NCI-H345 (cell line): ENCODE results near the gene PPP2R2B.

ENCODE experiments used
- DNase-seq: peaks from one replicate; lab custom pipeline; 2025; lab: John Stamatoyannopoulos, UW

PPP2R2B gene

DNA sequence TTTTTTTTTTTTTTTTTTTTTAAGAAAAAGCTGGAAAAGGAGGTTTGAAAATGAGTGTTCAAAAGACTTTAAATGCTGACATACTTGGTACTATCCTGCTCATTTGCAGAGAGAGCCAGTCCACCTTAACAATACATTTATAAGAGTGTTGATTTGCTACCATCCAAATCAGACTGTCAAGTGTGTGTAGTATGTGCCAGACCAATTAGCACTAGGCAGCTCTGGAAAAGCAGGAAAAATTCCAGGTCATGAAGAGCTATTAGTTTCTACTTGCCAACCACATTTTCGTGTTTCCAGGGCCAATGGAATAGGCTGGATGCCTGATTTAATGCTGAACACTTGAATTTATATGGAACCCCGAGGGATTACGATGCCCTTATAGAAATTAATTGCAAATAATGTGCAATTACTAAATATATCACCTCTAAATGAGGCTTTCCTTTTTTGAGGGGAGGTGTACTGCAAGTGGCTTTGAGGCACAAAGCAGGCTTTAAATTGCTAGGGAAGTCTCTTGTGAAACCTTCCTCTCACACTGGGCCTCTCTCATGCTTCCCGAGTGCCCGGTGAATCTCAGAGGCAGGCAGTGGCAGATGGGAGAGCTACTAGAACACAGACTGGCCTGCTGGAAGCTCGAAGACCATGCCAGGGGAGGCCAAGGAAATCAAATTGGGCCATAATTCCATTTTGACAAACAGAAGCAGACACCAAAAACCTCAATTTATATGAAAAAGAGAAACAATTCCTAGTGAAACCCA, 178.7 kb downstream of the PPP2R2B start:
- no peak for DNase-seq

DNA sequence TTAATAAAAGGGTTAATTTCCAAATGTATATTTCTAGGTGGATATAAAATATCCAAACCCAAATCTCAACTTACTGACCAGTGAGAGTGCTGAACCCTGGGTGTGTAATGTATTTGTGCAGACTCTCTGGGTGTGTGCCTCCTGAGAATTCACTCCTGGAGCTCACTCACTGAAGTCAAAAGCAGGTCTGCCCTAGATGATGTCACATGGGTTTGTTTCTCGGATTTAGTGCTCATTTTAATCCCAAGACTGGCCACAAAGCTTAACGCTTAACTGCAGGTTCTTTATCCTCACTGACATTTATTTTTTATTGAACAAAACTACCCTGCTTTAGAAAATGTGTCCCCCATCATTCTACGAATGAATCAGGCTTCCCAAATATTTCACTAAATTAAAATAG, 179.4 kb downstream of the PPP2R2B start:
- no peak for DNase-seq

DNA sequence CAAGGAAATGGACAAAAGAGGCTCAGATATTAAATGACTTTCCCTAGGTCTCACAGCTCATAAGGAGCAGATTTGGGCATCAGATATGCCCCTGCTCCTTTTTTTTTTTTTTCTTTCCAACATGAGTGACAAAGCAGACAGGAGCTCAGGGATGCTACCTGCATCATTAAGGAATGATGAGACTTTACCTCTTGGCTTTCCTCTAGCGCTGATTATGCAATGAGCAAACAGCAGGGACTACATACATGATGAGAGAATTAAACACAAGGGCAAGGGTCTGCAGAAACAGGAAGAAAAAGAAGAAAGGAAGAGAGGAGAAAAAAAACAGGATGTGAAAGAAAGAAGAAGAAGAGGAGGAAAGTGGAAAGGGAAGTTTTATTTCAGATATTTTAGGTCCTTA, 179.9 kb downstream of the PPP2R2B start:
- no peak for DNase-seq

DNA sequence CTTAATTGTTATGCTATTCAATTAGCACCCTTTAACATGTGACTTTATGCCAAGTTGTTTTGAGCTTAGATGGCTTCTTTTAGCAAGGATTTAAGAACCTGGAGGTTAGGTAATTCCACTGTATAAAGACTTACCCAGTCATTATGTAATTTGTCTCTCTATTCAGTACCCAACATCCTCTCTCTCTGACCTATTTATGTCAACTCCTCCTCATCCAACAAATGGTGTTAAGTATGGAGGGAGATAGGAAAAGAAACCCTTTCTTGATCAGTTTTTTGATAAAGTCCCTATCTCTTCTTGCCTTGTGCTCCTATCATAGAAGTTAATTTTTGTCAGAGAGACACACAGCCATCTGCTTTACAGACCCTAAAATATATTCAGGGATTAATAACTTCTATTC, 181.3 kb downstream of the PPP2R2B start:
- no peak for DNase-seq

DNA sequence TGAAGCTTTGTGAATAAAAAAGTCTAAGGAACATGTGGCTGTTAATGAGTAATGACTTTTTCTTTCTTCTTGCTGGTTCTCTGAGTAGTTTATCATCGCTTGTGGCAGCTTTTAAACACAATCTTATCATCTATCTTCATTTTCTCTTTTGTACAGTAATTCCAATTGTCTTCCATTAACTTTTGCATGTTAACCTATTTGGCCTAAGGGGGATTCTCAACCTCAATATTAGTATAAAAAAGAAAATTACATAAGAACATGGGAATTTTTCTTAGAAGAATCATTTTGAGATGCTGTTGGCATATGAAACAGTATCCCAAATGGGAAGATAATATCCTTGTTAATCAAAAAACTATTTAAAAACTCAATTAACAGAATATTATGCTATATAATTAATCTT, 182.9 kb downstream of the PPP2R2B start:
- no peak for DNase-seq

DNA sequence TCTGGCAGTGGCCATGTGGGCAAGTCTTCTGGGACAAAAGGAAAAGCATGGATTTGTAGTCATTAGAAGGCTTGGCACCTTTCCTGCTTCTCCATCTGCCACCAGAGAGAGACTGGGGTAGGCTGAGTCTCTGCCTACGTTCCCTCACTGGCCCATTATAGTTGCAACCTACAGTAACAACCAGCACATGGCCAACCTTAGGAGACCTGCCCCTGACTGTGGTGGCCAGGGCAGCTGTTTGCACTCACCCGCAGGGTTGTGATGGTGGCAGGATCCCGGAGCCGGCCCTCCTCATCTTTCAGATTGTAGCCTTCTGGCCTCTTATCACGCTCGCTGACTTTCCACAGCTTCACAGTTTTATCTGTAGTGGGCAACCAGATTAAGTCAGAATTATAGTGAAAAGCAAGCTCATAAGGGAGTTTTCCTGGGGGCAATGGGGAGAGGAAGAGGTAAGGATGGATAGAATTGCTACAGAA, 187.6 kb downstream of the PPP2R2B start:
- DNase-seq: no peak

DNA sequence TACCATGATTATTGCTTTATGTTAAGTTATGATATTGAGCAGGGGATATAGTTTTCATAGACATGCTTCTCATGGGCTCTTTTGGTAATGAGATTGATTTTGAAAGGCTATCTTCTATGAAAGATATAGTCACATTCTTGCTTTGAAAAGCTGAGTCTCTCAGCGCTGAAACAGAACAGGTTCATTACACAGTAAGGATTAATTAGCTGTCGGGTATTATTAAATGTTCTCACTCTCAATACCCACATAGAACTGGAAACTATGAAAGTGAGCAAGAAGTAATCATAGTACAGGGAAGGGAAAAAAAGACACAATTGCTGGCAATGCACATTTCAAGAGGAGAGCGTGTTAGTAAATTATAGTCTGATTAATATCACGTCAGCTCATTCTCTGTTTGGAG, 190.9 kb downstream of the PPP2R2B start:
- no peak for DNase-seq

DNA sequence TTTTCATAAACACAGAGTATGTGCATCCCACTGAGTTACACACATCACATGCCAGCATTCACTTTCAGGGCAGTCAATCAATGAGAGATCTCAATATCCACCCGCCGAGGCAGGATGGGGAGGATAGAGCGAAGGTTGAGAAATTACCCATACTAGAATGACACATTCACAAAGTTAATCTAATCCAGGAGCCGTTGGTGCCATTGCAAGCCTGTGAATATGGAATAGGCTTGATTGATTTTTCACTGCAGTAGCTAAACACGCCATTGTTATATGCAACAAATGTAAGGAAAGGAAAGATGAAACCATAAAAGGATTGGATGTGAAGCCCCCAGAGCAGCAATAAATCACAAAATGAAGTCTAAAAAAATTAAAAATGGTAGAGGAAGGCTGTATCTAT, 194.7 kb downstream of the PPP2R2B start:
- no peak for DNase-seq

DNA sequence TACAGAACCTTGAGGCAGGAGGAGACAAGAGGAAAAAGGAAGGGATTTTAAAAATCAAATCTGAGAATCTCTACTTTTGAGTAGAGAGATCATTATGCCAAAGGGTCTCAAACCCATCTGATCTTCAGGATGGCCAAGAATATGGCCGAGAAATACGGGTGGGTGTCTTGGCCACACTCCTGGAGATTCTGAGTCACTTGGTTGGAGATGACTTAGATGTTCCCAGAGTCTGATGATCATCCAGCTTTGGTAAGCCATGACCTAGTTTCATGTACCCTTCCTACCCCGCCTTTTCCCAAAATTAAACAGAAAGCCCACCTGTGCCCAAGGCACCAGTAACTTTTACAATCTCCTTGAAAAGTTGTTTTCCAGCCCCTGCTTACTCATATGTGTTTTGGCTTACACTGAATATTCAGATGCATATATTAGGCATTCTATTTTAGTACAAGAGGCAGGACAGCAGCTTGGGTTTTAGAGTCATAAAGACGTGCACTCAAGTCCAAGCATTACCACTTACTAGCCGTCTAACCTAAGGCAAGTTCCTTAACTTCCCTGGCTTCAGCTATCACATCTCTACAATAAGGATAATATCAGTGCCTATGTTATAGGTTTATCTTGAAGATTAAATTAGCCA, 195.5 kb downstream of the PPP2R2B start:
- DNase-seq: no peak

DNA sequence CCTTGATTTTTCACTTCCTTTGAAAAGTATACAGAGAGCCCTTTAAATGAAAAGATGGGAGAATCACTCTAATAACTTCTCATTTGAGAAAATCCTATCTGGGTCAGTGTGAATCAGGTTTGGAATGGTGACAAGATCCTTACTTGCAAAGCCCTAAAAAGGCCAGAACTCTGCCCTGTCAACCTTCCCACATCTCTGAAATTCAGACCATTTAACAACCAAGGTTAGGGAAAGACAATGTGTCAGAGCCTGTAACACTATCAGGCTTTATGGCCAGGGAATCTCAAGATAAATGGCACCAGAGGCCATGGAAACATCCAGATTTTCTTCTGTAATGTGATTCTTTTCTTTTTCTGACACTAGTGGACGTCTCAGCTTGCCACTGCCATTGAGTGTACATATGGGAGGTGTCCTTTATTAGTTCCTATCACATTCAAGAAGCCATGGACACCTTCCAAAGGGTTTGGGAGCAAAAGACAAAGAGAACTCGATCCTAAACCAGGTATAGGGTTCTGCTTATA, 196.9 kb downstream of the PPP2R2B start:
- no peak for DNase-seq

DNA sequence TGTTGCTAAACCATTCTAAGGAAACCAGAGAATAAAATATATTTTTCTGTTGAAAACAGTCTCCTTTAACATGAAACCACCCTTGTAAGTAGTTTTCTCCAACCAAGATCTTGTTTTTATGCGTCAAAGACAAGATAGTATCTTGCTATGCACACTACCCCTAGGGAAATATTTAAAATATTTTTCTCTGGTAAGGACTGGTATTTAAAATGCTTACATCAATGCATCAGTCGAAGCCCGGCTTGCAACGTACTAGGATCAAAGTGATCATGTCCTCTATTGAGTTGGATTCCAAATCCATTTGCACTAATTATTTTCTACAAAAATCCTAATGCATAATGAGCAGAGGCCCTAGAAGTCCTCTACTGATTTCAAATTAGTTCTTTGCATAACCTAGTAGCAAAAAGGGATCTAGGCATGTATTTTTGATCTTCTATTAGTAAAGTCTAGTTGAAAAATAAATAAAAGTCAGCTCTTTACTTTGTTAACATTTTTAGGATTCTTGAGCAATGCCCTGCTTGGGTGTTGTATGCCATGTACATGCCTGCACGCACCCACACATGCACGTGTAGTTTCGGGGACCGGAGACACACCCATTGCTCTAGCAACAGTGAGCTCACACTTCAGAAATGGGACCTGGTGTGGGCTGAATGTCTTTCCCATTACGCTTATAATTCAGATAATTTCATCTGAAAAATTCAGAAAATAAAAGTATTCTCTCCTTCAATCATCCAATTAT, 197.5 kb downstream of the PPP2R2B start:
- no peak for DNase-seq

DNA sequence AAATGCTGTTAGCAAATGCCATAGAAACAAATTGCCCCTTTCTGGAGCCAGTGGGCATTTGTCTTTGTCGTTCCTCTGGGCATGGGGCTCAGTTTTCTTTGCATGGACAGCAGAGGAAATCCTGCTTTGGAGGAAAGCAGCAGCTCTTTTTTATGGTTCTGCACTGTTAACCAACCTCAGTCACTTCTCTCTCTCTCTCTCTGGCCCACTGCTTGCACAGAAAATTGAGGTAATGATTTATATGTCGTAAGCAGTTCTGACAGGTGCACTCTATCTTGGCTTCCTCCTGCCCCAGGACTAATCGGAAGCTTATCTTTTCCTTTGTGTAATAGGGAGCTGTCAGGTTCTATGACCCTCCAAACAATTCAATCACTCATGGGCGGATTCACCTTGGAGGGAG, 202.9 kb downstream of the PPP2R2B start:
- no peak for DNase-seq

DNA sequence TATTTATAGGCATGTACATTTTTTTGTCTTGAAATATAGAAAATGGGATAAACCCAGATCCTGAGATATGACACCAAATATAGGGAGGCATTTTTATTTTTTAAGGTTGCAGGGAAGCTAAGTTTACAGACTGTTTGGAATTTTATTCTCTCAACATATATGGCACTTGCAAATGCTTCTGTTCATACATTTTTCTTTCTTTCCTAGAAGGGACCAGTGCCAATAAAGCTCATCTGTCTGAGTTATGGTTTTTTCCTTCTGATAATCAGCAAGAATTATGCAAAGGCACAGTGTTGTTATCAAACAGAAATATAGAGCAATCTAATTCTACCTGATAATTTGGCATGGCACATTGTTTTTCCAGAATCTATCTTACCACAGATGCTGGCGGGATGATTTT, 205.7 kb downstream of the PPP2R2B start:
- no peak for DNase-seq

DNA sequence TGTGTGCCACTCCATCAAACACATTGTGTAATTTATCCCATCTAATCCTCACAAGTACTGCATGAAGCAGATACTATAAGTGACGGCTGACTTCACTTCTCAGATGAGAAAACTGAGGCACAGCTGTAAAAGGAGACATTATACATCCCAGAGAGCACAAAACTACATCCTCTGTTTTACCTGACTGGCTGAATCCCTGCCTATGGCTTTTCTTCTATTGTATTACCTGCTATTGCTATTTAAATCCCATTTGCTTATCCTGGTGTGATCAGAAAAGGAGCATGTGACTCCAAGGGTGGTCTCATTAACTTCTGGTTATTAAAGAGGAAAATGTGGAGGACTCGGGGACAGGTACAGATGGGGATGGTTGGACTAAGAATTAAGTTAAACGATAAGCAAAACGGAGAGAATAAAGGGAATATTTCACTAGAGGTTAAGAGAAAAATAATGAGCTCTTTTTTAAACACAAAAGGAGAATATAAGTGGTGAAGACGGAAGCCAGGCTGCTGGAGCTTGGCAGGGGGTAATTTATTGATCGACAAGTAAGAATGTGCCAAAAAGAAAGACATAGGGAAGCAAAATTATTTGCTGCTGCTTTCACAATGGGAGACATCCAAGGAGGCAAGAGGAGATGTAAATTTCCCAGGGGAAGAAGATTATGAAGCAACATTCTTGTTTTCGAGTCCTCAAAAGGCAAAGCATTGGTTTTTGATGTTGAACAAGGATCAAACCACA, 206.8 kb downstream of the PPP2R2B start:
- no peak for DNase-seq

DNA sequence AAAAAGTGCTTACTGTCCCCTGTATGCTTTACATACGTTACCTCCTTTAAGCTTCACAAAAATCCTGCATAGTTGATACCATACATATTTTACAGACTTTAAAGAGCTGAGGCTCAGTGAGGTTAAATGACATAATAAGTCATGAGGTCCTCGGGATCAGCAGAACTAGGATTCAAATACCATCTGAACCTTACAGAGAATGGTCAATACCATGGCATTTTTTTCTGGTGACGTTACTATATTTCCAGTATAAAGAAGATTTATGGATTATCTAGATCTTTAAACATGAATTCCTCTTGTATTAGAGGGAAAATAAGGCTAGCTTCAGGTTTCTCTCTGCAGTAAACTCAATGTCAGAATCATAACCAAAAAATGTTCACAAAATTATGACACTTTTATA, 208.9 kb downstream of the PPP2R2B start:
- DNase-seq: no peak

DNA sequence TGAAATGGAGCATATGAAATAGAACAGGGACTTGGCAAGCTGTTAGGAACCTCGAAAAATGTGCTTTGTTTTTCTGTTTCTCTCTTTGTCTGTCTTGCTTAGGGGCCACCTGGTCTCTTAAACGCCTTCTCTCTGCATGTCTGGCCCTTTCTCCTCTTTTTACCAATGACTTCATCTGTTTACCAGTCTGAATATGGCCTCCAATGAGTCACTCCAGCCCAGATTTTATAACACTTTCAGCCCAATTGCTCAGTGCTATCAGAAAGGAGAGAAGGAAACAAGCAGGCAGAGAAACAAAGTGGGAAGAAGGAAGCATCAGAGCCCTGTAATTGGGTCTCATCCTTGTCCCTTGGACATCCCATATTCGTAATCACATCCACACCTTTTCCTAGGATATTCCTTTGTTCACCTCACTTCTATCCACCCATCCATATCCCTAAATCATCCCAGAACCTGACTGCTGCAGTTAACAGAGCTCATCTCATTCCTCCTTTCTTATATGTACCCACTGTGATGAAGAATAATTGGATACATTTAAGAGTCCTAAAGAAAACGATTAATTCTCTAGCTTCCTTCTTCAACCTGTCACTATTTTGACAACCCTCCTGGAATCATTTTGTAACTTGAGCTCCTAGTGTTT, 210.8 kb downstream of the PPP2R2B start:
- peak; percentile 66 for DNase-seq

DNA sequence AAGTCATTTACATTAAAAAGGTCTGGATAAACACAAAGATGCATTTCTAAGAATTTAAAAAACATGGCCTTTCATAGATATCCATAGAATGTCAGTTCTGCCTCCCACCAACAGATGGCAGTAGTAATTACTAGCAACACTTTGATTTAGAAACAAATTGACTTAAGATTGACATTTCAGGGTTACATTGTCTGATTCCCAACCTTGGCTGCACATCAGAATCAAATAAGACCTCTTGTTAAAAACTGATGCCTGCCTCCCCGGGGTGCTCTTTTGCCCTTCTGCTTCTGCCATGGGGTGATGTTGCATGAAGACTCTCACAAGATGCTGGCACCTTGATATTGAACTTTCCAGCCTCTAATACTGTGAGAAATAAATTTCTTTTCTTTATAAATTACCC, 216.3 kb downstream of the PPP2R2B start:
- DNase-seq: no peak

DNA sequence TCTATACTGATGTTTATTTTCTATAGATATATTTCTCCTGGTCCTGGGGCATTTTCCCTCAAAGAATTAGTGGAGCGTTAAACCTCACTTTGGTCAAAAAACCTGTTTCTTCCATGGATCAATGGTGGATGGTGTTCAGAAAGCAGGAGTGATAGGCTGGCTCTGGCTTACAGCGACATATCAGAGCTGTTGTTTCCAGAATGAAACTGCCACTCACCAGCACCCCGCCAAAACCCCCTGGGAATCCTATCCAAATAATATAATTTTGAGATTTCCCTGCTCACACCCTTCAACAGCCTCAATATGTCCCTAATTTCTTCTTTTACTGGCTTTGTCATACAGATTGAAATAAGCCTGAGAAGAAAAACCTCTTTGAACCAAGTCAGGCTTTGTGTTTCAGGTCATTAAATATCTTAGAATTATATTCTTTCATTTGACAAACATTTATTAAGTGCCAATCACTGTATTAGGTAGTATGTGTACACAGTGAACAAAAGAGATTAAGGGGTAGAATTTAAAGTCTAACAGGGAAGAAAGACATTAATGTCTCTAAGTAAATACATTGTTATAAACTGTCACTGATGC, 218.1 kb downstream of the PPP2R2B start:
- no peak for DNase-seq

DNA sequence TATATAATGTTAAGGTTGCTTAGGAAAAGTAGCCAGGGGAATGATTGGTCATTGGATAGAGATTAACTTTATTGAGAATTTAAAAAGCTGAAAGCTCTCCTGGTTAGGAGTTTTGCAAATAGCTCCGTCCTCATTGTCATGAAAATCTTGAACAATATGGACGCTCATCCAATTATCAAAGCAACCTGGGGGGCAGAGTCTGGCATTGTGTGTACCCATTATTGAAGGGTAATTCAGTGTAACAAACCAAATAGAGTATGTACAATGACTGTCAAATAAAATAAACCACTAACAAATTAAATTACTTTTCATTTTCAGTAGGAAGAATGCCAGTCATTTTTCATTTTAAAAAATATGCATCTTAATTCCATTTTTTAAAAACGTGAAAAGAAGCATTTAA, 218.6 kb downstream of the PPP2R2B start:
- no peak for DNase-seq

DNA sequence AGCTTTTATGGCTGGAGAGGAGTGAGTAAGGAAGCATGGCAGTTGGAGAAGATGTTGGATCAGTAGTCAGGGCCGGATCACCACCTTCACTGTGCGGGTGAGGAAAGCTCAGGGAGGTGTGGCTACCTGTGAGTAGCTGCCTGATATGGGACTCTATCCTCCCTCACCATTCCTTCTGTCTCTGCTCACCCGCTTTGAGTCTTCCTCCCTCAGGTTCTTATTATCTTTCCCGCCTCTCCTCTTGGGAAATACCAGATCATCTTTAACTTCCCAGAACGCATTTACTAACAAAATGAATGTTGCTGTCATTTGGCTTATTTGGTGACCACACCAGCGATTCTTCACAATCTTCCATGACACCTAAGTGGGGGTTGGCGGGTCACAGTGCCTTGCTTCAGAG, 221.9 kb downstream of the PPP2R2B start:
- DNase-seq: no peak

DNA sequence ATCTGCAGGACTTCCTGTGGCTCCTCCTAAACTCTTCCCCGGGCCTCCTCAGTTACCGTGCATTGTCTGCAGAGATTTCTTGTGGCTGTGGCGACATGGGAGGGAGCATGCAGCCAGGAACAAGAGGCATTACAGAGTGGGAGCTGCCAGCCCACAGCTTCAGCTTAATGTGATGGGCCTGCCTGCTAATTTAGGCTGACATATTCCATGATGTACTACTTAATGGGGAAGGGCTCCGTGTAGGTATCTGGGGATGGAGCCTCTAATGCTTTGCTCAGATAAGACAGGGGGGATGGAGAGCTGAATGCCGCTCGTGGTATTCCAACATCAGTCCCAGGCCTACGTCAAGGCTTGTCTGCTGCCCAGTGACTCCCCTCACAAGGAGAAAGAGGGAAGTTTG, 225.0 kb downstream of the PPP2R2B start:
- no peak for DNase-seq
